Esophagus muscularis mucosa (tissue), 4 donors: ENCODE results near the gene PRM2. TPM values are rescaled to one million over a fixed set of nuclear protein-coding genes. Genes with fewer than 3 reads are reported as not detected.

Experiments used
- DNase-seq: peaks from one replicate; pipeline ENCODE4 v3.0.0-alpha.2; 2017; ENCODE audit errors: extremely low spot score
- H3K27ac ChIP-seq, 4 donors: fragments of 200-600 bp; sonication (generic); replicated peaks in 1 of 4; 1 replicate in 3 of 4; 2 replicates in 1 of 4; pipeline ENCODE4 v1.5.1; 2016 to 2019; ENCODE audit warnings: mild to moderate bottlenecking in 1 of 4
- H3K27me3 ChIP-seq, 4 donors: fragments of 200-600 bp; sonication (generic); one replicate each; pipeline versions ENCODE4 v1.5.1 to v1.6.0; 2016 to 2019
- H3K36me3 ChIP-seq, 4 donors: fragments of 200-600 bp; sonication (generic); one replicate each; pipeline ENCODE4 v1.5.1; 2016 to 2019
- H3K4me1 ChIP-seq, 4 donors: fragments of 200-600 bp; sonication (generic); one replicate each; pipeline ENCODE4 v1.5.1; 2016 to 2019
- H3K4me3 ChIP-seq, 4 donors: fragments of 200-600 bp; sonication (generic); 1 replicate in 2 of 4; 2 replicates in 2 of 4; pipeline ENCODE4 v1.5.1; 2016 to 2019; ENCODE audit warnings: mild to moderate bottlenecking in 4 of 4, moderate library complexity in 1 of 4
- H3K9me3 ChIP-seq, 4 donors: fragments of 200-600 bp; sonication (generic); 1 replicate in 3 of 4; 2 replicates in 1 of 4; pipeline ENCODE4 v1.5.1; 2016 to 2019
- EP300 ChIP-seq: sonication (generic); formaldehyde crosslinking; IDR thresholded peaks from one replicate; pipeline ENCODE4 v1.6.1; 2017; ENCODE audit warnings: antibody characterized with exemption
- POLR2A ChIP-seq: fragments of 450-650 bp; IDR thresholded peaks from one replicate; pipeline ENCODE4 v1.6.1; 2017; ENCODE audit warnings: antibody characterized with exemption, moderate library complexity, mild to moderate bottlenecking, low read depth
- POLR2AphosphoS5 ChIP-seq, 2 donors: sonication (generic); formaldehyde crosslinking; IDR thresholded peaks; one replicate each; pipeline ENCODE4 v1.6.1; 2017; ENCODE audit warnings: antibody characterized with exemption in 2 of 2
- WGBS: methylation state at CpG from one replicate; pipeline ENCODE4 v1.1.5; 2018; 5-methylcytosine and 5-hydroxymethylcytosine counted together
- intact Hi-C: fragments of 100-400 bp; cut with DNase I; formaldehyde crosslinking; loops from one replicate; pipeline ENCODE4 v1.15.1; 2023
- total RNA-seq, 4 donors: library from RNA; depleted of rRNA; stranded (reverse); fragments of >200 nt; gene quantifications; one replicate each; pipeline versions ENCODE4 v1.1.0 to v1.2.1, GENCODE V29; 2016
- TF ChIP-seq, protein P1 (sequence below), 3 experiments: fragments of 200-600 bp in 2 of 3; fragments of 450-650 bp in 1 of 3; sonication (generic) in 2 of 3; IDR thresholded peaks; one replicate each; pipeline ENCODE4 v1.5.1; 2017 to 2019; ENCODE audit warnings: antibody characterized with exemption in 3 of 3, mild to moderate bottlenecking in 2 of 3, moderate library complexity in 1 of 3

PRM2 gene
- total RNA-seq, 4 donors from 2014 or later, result not detected

DNA sequence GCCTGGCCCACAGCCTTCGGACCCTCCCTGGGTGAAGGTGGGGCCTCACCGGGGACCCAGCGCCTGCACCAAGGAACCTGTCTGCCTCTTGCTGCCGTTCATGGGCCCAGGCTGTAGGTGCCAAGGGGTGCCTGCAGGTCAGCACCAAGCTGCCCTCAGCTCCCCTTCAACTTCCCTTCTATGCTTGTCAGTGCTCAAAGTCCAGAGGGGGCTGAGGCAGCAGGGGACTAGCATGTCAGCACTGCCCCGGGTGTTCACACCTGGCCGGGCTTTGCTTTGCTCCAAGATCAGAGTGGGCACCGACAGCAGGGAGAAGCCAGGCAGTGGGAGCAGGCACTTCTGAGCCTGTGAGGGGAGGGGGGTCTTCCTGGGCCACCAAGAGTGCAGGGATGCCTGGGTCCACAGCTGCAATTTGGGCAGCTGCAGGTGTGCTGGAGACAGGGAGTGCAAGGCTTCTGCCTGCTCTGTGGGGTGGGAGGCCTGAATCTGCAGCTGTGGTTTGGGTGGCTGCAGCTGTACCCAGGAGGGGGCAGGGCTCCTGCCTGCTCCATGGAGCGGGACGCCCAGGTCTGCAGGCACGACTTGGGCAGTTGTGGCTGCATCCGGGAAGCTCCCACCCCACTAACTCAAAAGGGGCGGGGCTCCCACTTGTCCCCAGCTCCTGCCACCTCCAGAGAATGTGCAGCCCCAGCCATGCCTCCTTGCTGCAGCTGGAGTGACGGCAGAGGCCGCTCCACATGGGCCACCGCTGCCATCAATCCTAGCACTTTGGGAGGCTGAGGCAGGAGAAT lies 32.4 kb upstream of the PRM2 start:
- Histone ChIP-seq H3K27me3 (no peaks in the 10 kb centered on the region), H3K36me3 (no peaks in the 10 kb centered on the region), H3K27ac (no peak overlapping the region), H3K9me3 (no peaks in the 10 kb centered on the region), H3K4me1 (peaks cover 0 to 9% (median 3%) of the 10 kb centered on the region in 4 donors), H3K4me3 (no peak overlapping the region)
- intact Hi-C loops, result no loop called here
- 66% methylated on average over 6 of the region's 15 CpGs for WGBS
- no peak for DNase-seq
- no peak for TF ChIP-seq POLR2AphosphoS5 (IDR thresholded peaks at IDR 0.05)
- TF ChIP-seq, protein P1, sequence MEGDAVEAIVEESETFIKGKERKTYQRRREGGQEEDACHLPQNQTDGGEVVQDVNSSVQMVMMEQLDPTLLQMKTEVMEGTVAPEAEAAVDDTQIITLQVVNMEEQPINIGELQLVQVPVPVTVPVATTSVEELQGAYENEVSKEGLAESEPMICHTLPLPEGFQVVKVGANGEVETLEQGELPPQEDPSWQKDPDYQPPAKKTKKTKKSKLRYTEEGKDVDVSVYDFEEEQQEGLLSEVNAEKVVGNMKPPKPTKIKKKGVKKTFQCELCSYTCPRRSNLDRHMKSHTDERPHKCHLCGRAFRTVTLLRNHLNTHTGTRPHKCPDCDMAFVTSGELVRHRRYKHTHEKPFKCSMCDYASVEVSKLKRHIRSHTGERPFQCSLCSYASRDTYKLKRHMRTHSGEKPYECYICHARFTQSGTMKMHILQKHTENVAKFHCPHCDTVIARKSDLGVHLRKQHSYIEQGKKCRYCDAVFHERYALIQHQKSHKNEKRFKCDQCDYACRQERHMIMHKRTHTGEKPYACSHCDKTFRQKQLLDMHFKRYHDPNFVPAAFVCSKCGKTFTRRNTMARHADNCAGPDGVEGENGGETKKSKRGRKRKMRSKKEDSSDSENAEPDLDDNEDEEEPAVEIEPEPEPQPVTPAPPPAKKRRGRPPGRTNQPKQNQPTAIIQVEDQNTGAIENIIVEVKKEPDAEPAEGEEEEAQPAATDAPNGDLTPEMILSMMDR (IDR thresholded peaks at IDR 0.05), result no peak

DNA sequence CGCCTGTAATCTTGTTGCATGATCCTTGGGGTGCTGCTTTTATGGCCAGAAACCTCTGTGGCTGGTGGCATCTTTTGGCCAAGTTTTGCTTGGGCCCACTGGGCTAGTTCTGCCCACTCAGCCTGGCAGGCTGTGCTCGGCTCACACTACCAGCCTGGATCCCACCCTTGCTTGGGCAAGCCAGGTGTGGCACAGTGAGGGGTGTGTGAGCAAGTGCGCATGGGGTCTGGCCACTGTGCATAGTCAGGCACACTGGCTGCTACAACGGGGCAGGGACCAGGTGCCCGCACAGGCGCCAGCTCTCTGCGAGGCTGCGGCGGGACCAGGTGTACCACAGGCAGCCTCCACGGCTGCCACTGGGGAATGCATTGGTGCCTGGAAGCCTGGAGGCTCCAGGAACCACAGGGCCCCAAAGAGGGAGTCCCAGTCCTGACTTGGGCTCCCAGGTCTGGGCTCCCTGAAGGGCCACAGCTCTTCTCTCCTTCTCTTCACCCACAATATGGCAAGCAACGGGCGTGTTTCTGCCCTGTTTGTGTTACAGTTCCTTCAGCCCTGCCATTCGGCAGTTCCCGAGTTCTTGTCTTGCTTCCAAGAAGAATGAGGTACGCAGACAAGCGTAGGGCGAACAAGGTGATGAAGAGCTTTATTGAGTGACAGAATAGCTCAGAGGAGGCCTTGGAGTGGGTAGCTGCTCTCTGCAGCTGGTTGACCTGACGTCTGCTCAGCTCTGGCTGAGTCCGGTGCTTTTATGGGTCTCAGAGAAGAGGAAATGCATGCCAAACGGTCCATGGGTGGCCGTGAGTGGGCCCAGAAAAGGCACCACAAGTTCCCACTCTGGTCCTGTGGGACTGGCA lies 31.6 kb upstream of the PRM2 start:
- Histone ChIP-seq H3K4me3 (no peak overlapping the region), H3K27ac (no peak overlapping the region), H3K27me3 (no peaks in the 10 kb centered on the region), H3K9me3 (no peaks in the 10 kb centered on the region), H3K4me1 (peaks cover 0 to 9% (median 3%) of the 10 kb centered on the region in 4 donors), H3K36me3 (no peaks in the 10 kb centered on the region)
- intact Hi-C loops, result no loop called here
- WGBS, result 95% methylated on average over 12 of the region's 21 CpGs
- no peak for TF ChIP-seq EP300
- TF ChIP-seq POLR2AphosphoS5 (IDR thresholded peaks at IDR 0.05), result no peak
- TF ChIP-seq, protein P1 (IDR thresholded peaks at IDR 0.05), result no peak
- no peak for TF ChIP-seq POLR2A
- no peak for DNase-seq

DNA sequence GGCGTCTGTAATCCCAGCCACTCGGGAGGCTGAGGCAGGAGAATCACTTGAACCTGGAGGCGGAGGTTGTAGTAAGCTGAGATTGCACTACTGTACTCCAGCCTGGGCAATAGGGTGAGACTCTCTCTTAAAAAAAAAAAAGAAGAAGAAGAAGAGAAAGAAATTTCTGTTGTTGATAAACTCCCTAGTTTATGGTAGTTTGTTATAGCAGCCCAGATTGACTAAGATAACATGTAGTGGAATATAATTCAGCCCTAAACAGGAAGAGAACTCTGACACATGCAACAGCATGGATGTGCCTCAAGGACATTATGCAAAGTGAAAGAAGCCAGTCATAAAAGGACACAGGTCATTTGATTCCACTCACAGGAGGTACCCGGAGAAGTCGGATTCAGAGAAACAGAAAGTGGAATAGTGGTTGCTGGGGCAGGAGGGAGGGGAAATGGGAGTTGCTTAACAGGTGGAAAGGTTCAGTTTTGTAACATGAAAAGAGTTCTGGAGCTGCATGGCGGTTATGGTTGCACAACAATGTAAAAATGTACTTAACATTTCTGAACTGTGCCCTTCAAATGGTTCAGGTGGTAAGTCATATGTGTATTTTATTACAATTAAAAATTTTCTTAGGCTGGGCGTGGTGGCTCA lies 30.8 kb upstream of the PRM2 start:
- TF ChIP-seq EP300 (no peak), POLR2AphosphoS5 (IDR thresholded peaks at IDR 0.05) (no peak), POLR2A (no peak)
- TF ChIP-seq, protein P1 (IDR thresholded peaks at IDR 0.05), result no peak
- H3K4me3 ChIP-seq, result no peak overlapping the region
- H3K4me1 ChIP-seq, result peaks cover 0 to 2% (median 0%) of the 10 kb centered on the region in 4 donors
- no peaks in the 10 kb centered on the region for H3K27me3 ChIP-seq
- 82% methylated on average over 7 of the region's 7 CpGs for WGBS
- no peaks in the 10 kb centered on the region for H3K36me3 ChIP-seq
- H3K9me3 ChIP-seq, result no peaks in the 10 kb centered on the region
- no peak overlapping the region for H3K27ac ChIP-seq
- intact Hi-C loops, result no loop called here
- no peak for DNase-seq

DNA sequence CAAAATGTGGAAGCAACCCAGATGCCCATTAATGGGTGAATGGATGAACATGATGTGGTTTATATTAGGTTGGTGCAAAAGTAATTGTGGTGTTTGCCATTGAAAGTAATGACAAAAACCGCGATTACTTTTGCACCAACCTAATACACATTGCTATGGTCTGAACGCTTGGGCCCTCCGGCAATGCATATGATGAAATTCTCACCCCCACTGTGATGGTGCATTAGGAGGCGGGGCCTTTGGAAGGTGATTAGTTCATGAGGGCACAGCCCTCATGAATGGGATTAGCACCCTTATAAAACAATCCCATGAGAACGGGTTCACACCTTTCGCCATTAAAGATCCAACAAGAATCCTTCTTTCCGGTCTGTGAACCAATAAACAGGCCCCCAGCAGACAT lies 30.1 kb upstream of the PRM2 start:
- H3K4me1 ChIP-seq, result no peaks in the 10 kb centered on the region
- no peaks in the 10 kb centered on the region for H3K27me3 ChIP-seq
- H3K36me3 ChIP-seq, result no peaks in the 10 kb centered on the region
- 88% methylated on average over 8 of the region's 8 CpGs for WGBS
- no peak for TF ChIP-seq POLR2AphosphoS5 (IDR thresholded peaks at IDR 0.05)
- TF ChIP-seq EP300, result no peak
- TF ChIP-seq POLR2A, result no peak
- TF ChIP-seq, protein P1 (IDR thresholded peaks at IDR 0.05), result no peak
- H3K9me3 ChIP-seq, result no peaks in the 10 kb centered on the region
- no peak overlapping the region for H3K27ac ChIP-seq
- no peak for DNase-seq
- intact Hi-C loops, result no loop called here
- no peak overlapping the region for H3K4me3 ChIP-seq
